Muscle of leg (tissue), 11 donors: Measurements from ENCODE around the gene OSBPL10. TPM values are rescaled to one million over a fixed set of nuclear protein-coding genes. Genes with fewer than 3 reads are reported as not detected.
"Not testable (repeated sequence)": the region's sequence is repeated elsewhere in the genome, so short reads cannot be mapped to it uniquely, and the experiment has no call there.

Experiments used
- DNase-seq: peaks from one replicate; pipeline ENCODE4 v3.0.0; 2013
- H3K27ac ChIP-seq: one replicate; pipeline ENCODE4 v1.5.1; 2013; ENCODE audit warnings: mild to moderate bottlenecking, low read length, control low read depth
- H3K27me3 ChIP-seq: one replicate; pipeline ENCODE4 v1.6.1; 2013; ENCODE audit warnings: low read length; ENCODE audit not compliant: control insufficient read depth, insufficient read depth
- H3K36me3 ChIP-seq: one replicate; pipeline ENCODE4 v1.6.1; 2013; ENCODE audit warnings: low read length; ENCODE audit not compliant: control insufficient read depth, insufficient read depth
- H3K4me1 ChIP-seq: one replicate; pipeline ENCODE4 v1.6.1; 2013; ENCODE audit warnings: low read length; ENCODE audit not compliant: control insufficient read depth, insufficient read depth
- H3K4me3 ChIP-seq: one replicate; pipeline ENCODE4 v1.5.1; 2013; ENCODE audit warnings: low read length, control low read depth
- H3K9me3 ChIP-seq: replicated peaks from 2 replicates; pipeline ENCODE4 v1.6.1; 2013; ENCODE audit warnings: low read depth, low read length; ENCODE audit not compliant: control insufficient read depth
- WGBS: methylation state at CpG from one replicate; pipeline ENCODE4 v1.1.5; 2013; ENCODE audit warnings: missing lambda C conversion rate; ENCODE audit not compliant: insufficient coverage; 5-methylcytosine and 5-hydroxymethylcytosine counted together
- polyA plus RNA-seq, 8 donors: library from polyadenylated mRNA; unstranded; fragments of 120-200 nt; gene quantifications; one replicate each; pipeline versions ENCODE4 v1.2.1 to v1.2.3, GENCODE V29; 2013; ENCODE audit warnings: inconsistent platforms in 1 of 8, low replicate concordance in 1 of 8; ENCODE audit not compliant: insufficient read length in 8 of 8, insufficient read depth in 1 of 8
- total RNA-seq: library from RNA; stranded (reverse); fragments of 120-200 nt; gene quantifications from one replicate; pipeline ENCODE4 v1.2.4, GENCODE V29; 2013

OSBPL10 gene
- total and polyA plus RNA-seq, 9 donors = 7.6 to 19.3 (median 13.7) TPM

DNA sequence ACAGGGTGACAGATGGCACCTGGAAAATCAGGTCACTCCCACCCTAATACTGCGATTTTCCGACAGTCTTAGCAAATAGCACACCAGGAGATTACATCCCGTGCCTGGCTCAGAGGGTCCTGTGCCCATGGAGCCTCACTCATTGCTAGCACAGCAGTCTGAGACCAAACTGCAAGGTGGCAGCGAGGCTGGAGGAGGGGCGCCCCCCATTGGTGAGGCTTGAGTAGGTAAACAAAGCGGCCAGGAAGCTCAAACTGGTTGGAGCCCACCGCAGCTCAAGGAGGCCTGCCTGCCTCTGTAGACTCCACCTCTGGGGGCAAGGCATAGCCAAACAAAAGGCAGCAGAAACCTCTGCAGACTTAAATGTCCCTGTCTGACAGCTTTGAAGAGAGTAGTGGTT lies 29.6 kb upstream of the OSBPL10 start:
- H3K27ac ChIP-seq, H3K27me3 ChIP-seq, DNase-seq, H3K36me3 ChIP-seq, H3K4me3 ChIP-seq, H3K4me1 ChIP-seq, H3K9me3 ChIP-seq: not testable (repeated sequence)
- WGBS = 71% methylated on average over 1 of the region's 7 CpGs

DNA sequence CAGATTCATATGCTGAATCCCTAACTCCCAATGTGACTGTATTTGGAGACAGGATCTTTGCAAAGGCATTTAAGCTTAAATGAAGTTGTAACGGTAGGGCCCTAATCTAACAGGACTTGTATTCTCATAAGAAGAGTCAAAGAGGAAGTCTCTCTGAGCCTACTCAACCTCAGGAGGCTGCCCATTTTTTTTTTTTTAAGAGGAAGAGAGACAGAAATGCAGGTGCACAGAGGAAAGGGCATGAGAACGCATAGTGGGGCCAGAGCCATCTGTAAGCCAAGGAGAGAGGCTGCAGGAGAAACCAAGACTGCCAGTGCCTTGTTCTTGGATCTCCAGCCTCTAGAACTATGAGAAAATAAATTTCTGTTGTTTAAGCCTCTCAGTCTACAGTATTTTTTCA lies 28.9 kb upstream of the OSBPL10 start:
- Histone ChIP-seq H3K9me3 (no peaks in the 10 kb centered on the region), H3K4me1 (no peaks in the 10 kb centered on the region), H3K4me3 (no peak overlapping the region), H3K27ac (no peak overlapping the region), H3K36me3 (no peaks in the 10 kb centered on the region), H3K27me3 (no peaks in the 10 kb centered on the region)
- WGBS = 83% methylated on average over 1 of the region's 2 CpGs
- DNase-seq = no peak

DNA sequence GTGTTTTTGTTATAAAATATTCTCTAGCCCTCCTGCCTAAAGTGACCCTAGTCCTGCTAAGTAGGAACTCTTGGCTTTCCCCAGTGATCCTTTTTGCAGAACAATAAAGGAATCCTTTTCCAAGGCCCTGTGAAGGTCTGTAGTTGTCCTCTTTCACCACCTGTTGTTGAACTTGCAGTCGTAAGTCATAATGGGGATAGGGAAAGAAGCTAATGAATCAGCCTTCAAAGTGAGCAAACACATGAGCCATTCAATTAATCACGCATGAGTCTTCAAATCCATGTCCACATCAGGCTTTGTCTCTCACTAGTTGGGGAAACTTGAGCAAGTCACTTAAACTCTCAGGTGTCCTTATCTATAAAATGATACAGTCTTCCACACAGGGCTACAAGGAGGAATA lies 28.0 kb upstream of the OSBPL10 start:
- H3K27me3 ChIP-seq = no peaks in the 10 kb centered on the region
- no peak overlapping the region for H3K27ac ChIP-seq
- no peaks in the 10 kb centered on the region for H3K9me3 ChIP-seq
- no peaks in the 10 kb centered on the region for H3K4me1 ChIP-seq
- no peak overlapping the region for H3K4me3 ChIP-seq
- no peaks in the 10 kb centered on the region for H3K36me3 ChIP-seq
- WGBS = no CpG with 5 or more reads among the region's 2 CpGs
- no peak for DNase-seq

DNA sequence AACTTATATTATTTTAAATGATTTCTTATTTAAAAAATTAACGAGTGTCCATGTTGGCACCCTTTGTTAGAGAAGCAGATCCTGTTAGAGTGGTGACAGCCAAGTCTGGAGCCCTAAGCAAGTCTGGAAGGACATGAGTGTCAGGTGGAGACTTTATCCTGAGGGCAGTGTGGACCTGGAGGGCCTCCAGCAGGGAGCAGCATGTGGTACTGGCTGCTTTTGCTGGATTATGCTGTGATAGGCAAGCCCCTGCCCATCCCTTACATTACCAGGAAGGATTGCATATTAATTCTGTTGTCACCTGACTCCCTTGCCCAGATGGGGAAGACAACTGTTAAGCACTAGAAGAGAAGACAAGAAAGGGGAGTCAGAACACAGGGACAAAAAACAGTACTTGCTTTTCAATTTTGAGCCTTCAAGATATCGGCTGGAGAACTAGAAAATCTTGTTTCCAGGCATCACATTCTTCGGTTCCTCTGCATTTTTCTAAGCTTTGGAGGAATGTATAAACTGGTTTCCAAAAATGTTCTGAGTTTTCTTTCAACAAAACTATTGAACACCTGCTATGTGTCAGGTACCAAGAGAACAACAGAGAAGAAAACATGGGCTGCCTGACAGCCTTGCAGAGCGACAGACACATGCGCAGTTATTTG lies 23.2 kb upstream of the OSBPL10 start:
- no peak for DNase-seq
- 80% methylated on average over 1 of the region's 5 CpGs for WGBS
- no peaks in the 10 kb centered on the region for H3K36me3 ChIP-seq

DNA sequence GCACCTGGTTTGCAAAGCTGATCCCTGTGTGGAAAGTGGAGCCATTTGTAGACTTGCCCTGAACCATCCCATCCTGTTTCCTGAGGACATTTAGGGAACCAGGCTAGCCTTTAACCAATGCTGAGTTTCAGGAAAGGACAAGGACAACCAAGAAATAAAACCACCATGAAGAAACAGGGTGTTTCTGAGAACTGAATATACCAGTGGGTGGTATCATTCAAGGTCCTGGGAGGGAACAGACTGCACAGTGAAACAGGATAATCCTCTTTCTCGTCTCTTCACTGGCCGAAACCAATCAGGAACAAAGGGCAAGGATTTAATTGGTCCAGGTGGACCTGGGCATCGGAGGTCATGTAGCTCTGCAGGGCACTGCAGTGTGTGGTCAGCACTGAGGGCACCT lies 22.3 kb upstream of the OSBPL10 start:
- Histone ChIP-seq H3K9me3 (no peaks in the 10 kb centered on the region), H3K27me3 (no peaks in the 10 kb centered on the region), H3K4me1 (no peaks in the 10 kb centered on the region), H3K27ac (no peak overlapping the region), H3K36me3 (no peaks in the 10 kb centered on the region), H3K4me3 (no peak overlapping the region)
- no peak for DNase-seq
- WGBS = 87% methylated on average over 3 of the region's 3 CpGs

More for the DNA sequence above, 23.2 kb upstream of the OSBPL10 start:
- H3K27ac ChIP-seq = no peak overlapping the region
- H3K4me1 ChIP-seq = no peaks in the 10 kb centered on the region
- no peak overlapping the region for H3K4me3 ChIP-seq
- no peaks in the 10 kb centered on the region for H3K27me3 ChIP-seq
- no peaks in the 10 kb centered on the region for H3K9me3 ChIP-seq

DNA sequence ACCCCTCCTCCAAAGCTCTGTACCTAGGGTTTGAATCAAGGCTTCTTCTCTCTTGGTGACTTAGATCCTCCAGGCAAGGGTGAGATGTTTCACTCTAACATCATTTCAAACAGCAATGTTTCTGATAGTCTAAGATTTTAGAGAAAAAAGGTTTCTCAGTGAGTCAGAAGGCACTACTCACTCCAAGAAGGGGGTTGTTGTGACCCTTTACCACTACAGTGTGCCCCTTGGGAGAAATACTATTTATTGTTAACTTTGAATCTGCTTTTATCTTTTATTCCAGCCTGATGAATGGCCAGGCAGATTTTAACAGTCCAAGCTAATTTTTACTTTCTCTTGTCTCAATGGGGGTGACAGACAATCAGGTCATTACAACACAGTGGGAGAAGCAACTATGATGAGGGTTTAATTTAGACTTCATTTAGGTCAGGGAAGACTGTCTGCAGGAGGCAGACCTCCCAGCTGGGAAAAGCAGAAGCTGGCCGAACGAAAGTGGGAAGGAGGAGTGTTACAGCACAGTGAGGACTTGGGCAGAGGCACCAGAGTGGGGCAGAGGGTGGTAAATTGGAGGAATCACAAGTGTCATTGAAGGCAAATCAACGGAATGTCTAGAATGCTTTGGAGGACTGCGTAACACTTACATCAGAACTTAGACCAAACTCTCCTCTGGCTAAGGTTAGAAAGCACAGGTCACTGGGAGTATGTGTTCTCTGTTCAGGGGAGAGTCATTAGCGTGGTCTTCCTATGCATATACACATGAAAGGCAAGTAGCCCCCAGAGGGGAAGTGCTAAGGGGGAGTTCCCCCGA lies 21.7 kb upstream of the OSBPL10 start:
- Histone ChIP-seq H3K4me3 (no peak overlapping the region), H3K27ac (no peak overlapping the region), H3K27me3 (no peaks in the 10 kb centered on the region), H3K36me3 (no peaks in the 10 kb centered on the region), H3K9me3 (no peaks in the 10 kb centered on the region), H3K4me1 (no peaks in the 10 kb centered on the region)
- DNase-seq = no peak
- 0% methylated on average over 2 of the region's 6 CpGs for WGBS

DNA sequence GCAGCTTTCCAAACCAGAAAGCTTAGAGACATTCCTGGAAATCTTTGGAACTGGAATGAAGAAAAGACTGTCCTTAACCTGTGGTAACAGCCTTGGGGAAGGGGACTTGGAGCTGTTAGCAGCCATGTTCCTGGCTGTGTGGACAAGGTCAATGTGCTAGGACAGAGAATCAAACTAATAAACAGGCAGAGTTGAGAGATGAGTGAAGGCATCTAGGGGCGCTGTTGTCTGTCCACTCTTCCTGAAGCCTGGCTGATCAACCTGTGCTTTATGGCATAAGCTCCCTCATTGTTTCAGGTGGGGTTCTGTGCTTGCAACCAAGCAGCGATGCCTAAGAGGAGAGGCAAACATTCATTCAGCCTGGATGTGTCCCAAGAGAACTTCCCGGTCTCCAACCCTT lies 19.8 kb upstream of the OSBPL10 start:
- Histone ChIP-seq H3K4me1 (no peaks in the 10 kb centered on the region), H3K27me3 (no peaks in the 10 kb centered on the region), H3K27ac (no peak overlapping the region), H3K9me3 (no peaks in the 10 kb centered on the region), H3K4me3 (no peak overlapping the region), H3K36me3 (no peaks in the 10 kb centered on the region)
- 90% methylated on average over 2 of the region's 3 CpGs for WGBS
- DNase-seq = no peak

DNA sequence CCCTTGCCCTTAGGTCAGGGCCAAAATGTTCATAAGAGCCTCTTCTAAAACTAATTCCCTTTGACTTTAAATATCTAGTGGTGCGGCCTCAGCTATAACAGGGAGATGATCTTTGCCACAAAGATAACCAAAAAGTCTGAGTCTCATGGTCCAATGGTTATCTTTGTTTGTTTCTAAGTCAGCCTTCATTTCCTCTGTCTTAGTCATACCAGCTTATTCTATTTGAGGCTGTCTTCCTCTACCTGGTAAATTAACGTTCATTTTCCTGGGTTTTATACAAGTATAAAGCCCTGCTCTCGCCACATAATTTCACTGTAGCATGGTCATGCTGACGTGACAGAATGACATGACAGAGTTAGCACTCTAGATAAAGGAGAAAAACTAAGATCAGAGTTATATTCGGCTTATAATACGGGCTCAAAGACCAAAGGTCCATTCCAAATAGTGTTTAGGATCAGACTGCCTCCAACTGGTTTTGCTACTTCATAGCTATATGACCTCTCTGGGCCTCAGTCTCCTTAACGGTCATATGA lies 18.9 kb upstream of the OSBPL10 start:
- Histone ChIP-seq H3K27me3 (no peaks in the 10 kb centered on the region), H3K36me3 (no peaks in the 10 kb centered on the region), H3K4me3 (no peak overlapping the region), H3K27ac (no peak overlapping the region), H3K4me1 (no peaks in the 10 kb centered on the region), H3K9me3 (no peaks in the 10 kb centered on the region)
- DNase-seq = no peak
- WGBS = 89% methylated on average over 3 of the region's 7 CpGs

DNA sequence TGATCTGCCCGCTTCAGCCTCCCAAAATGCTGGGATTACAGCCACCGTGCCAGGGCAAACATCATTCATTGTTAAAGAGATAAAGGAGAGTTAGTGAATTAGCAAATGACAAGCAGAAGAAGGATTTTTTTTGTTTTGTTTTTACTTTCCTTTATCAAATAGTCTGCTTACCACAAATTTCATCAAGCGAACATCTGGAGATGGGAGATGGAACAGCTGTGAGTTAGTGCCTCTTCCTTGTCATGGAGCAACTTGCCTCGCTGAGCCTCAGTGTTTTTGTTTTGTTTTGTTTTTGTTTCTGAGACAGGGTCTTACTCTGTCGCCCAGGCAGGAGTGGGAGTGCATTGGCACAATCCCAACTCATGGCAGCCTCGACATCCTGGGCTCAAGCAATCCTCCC lies 16.4 kb upstream of the OSBPL10 start:
- Histone ChIP-seq H3K4me3 (no peak overlapping the region), H3K27ac (no peak overlapping the region), H3K27me3 (no peaks in the 10 kb centered on the region), H3K9me3 (no peaks in the 10 kb centered on the region), H3K36me3 (no peaks in the 10 kb centered on the region), H3K4me1 (no peaks in the 10 kb centered on the region)
- 85% methylated on average over 4 of the region's 6 CpGs for WGBS
- DNase-seq = no peak

DNA sequence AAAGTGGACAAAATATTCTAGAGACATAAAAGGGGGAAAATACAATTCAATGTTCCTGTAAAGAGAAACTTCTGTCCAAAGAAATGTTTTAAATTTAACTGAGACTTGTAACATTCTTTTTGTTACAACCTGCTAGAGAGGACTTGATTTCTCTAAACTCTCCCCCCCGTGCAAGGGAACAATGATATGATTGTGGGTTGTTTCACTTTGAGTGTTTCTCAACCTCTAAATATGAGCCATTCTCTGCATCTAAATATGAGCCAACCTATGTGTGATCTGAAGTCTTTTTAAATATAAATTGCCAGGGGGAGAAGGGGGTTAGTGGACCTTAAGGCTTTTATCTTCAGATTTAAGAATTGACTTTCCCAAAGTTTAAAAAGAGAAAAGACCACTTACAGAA lies 15.1 kb upstream of the OSBPL10 start:
- Histone ChIP-seq H3K27me3 (no peaks in the 10 kb centered on the region), H3K27ac (no peak overlapping the region), H3K4me1 (no peaks in the 10 kb centered on the region), H3K9me3 (no peaks in the 10 kb centered on the region), H3K36me3 (no peaks in the 10 kb centered on the region), H3K4me3 (no peak overlapping the region)
- DNase-seq = no peak
- WGBS = no CpG with 5 or more reads among the region's 1 CpG
